K562 (cell line): ENCODE measurements around the gene SEMA3A. TPM values are rescaled to one million over a fixed set of nuclear protein-coding genes. Genes with fewer than 3 reads are reported as not detected.

ENCODE experiments used
- ATAC-seq: fragments of 200-7000 bp; cut with Tn5 transposase; 3 replicates; pipeline ENCODE4 v1.9.1; 2020; ENCODE audit warnings: moderate library complexity
- BruUV-seq: library from RNA; stranded (reverse); fragments of 400-500 nt; replicated peaks from 2 replicates; lab custom pipeline; 2021; lab: Mats Ljungman, UMichigan
- CTCF ChIA-PET: fragments of 300-600 bp; formaldehyde crosslinking; extraction: SDS; loops from one replicate; lab custom pipeline; 2021; ENCODE audit warnings: low intra/inter-chr PET ratio; lab: Yijun Ruan, JAX
- POLR2A ChIA-PET: fragments of 300-600, 350-650 bp; sonication (Branson Sonifier 250); formaldehyde crosslinking; extraction: SDS; loops from one replicate; lab custom pipeline; 2021; ENCODE audit warnings: antibody characterized with exemption, inconsistent platforms; lab: Yijun Ruan, JAX
- DNase-seq, 4 experiments: peaks; one replicate each; pipeline versions ENCODE4 v3.0.0 to v3.0.0-alpha.2; 2011 to 2018; ENCODE audit warnings: low spot score in 3 of 4, mixed read lengths in 3 of 4; ENCODE audit errors: extremely low read depth in 1 of 4
- FAIRE-seq: peaks from 2 replicates; lab custom pipeline; 2011; peaks lifted over from hg19 to GRCh38; lab: Jason Lieb, UNC
- H2AFZ ChIP-seq: 2 replicates; pipeline ENCODE4 v1.6.0; 2011; ENCODE audit warnings: low read depth, low read length, control low read depth, inconsistent platforms
- H3K27ac ChIP-seq: fragments of 200-600 bp; 3 replicates; pipeline ENCODE4 v1.8.0; 2011; ENCODE audit warnings: low read depth, mild to moderate bottlenecking, control low read depth, inconsistent platforms, low read length, moderate library complexity, mixed read lengths; ENCODE audit errors: extremely low read depth
- H3K27me3 ChIP-seq, 2 experiments: fragments of 300-600 bp in 1 of 2; 2 replicates in 1 of 2; 3 replicates in 1 of 2; pipeline versions ENCODE4 v1.6.0 to v1.8.0; 2011; ENCODE audit warnings: inconsistent platforms in 2 of 2, low read length in 2 of 2, mild to moderate bottlenecking in 1 of 2, mixed read lengths in 1 of 2, moderate library complexity in 1 of 2; ENCODE audit not compliant: control insufficient read depth in 2 of 2, insufficient read depth in 2 of 2
- H3K36me3 ChIP-seq: fragments of 300-600 bp; 3 replicates; pipeline ENCODE4 v1.8.0; 2011; ENCODE audit warnings: mild to moderate bottlenecking, low read length, inconsistent platforms; ENCODE audit not compliant: control insufficient read depth, insufficient read depth
- H3K4me1 ChIP-seq, 2 experiments: fragments of 200-600 bp in 1 of 2; replicated peaks in 1 of 2; 2 replicates in 1 of 2; 3 replicates in 1 of 2; pipeline versions ENCODE4 v1.5.1 to v1.8.0; 2011; ENCODE audit warnings: inconsistent platforms in 2 of 2, low read length in 2 of 2, mild to moderate bottlenecking in 1 of 2, mixed read lengths in 1 of 2, moderate library complexity in 1 of 2; ENCODE audit not compliant: control insufficient read depth in 2 of 2, insufficient read depth in 2 of 2
- H3K4me2 ChIP-seq: 2 replicates; pipeline ENCODE4 v1.6.1; 2011; ENCODE audit warnings: low read length, control low read depth, inconsistent platforms, mixed read lengths; ENCODE audit not compliant: insufficient read depth
- H3K4me3 ChIP-seq: fragments of 200-600 bp; sonication (generic), shearing (Covaris generic); 2 replicates; pipeline ENCODE4 v1.5.1; 2016; ENCODE audit warnings: control low read depth, inconsistent platforms
- H3K79me2 ChIP-seq: fragments of 200-600 bp; 3 replicates; pipeline ENCODE4 v1.8.0; 2011; ENCODE audit warnings: low read length, inconsistent platforms; ENCODE audit not compliant: control insufficient read depth, insufficient read depth
- H3K9ac ChIP-seq, 2 experiments: 2 replicates each; pipeline versions ENCODE4 v1.6.0 to v1.6.1; 2011; ENCODE audit warnings: low read depth in 2 of 2, low read length in 2 of 2, control low read depth in 1 of 2, inconsistent platforms in 1 of 2, mild to moderate bottlenecking in 1 of 2, mixed read lengths in 1 of 2; ENCODE audit not compliant: insufficient read depth in 1 of 2
- H3K9me1 ChIP-seq: one replicate; pipeline ENCODE4 v1.6.0; 2011; ENCODE audit warnings: inconsistent platforms, mild to moderate bottlenecking, low read length, moderate library complexity; ENCODE audit not compliant: control insufficient read depth, insufficient read depth
- H3K9me3 ChIP-seq: replicated peaks from 2 replicates; pipeline ENCODE4 v1.5.1; 2011; ENCODE audit warnings: low read depth, low read length, inconsistent platforms; ENCODE audit not compliant: control insufficient read depth, insufficient read depth
- H4K20me1 ChIP-seq: replicated peaks from 2 replicates; pipeline ENCODE4 v1.6.1; 2011; ENCODE audit warnings: low read length, inconsistent platforms, mixed read lengths; ENCODE audit not compliant: control insufficient read depth, insufficient read depth
- CEBPB ChIP-seq: fragments of 450-650 bp; IDR thresholded peaks from 2 replicates; pipeline ENCODE4 v1.6.1; 2016; ENCODE audit warnings: missing genetic modification characterization, missing compliant biosample characterization
- WGBS: fragments of 100-300 bp; shearing (Covaris generic); methylation state at CpG from one replicate; pipeline ENCODE4 v1.1.6; 2016; ENCODE audit warnings: low coverage, mixed read lengths; ENCODE audit not compliant: insufficient coverage; ENCODE audit errors: missing lambda C conversion rate; 5-methylcytosine and 5-hydroxymethylcytosine counted together
- in situ Hi-C: fragments of 300-500 bp; cut with MboI; formaldehyde crosslinking; loops from 4 replicates; pipeline ENCODE4 v1.15.0; 2018; ENCODE audit warnings: inconsistent platforms, mixed read lengths
- intact Hi-C: fragments of 100-400 bp; cut with micrococcal nuclease; formaldehyde crosslinking; loops from 2 replicates; pipeline ENCODE4 v1.14.2; 2022
- polyA plus RNA-seq, 8 experiments: library from polyadenylated mRNA; depleted of rRNA in 4 of 8; stranded (reverse) in 5 of 8; unstranded in 3 of 8; fragments of >200 nt; fragmentation: Nextera tagmentation in 2 of 8; fragmentation: Illumina TruSeq in 1 of 8; extraction: Ambion mirVana in 2 of 8; extraction: Trizol in 1 of 8; gene quantifications; 2 replicates each; pipeline versions ENCODE4 v1.2.1 to v1.2.3, GENCODE V29; 2011 to 2014; ENCODE audit warnings: inconsistent platforms in 1 of 8, missing spikeins in 1 of 8
- total RNA-seq, 7 experiments: library from RNA; depleted of rRNA in 6 of 7; stranded (reverse); fragments of >200 nt in 6 of 7; fragmentation: Illumina TruSeq in 2 of 7; extraction: Trizol in 2 of 7; gene quantifications; 2 replicates each; pipeline versions ENCODE4 v1.2.1 to v1.2.3, GENCODE V29; 2011 to 2021; ENCODE audit warnings: low replicate concordance in 1 of 7
- TF ChIP-seq, protein P1 (sequence below): sonication (generic); formaldehyde crosslinking; IDR thresholded peaks from 2 replicates; pipeline ENCODE4 v1.8.0; 2022; ENCODE audit warnings: mild to moderate bottlenecking, low read depth, missing genetic modification reagents
- TF ChIP-seq, protein P2 (sequence below): sonication (generic); formaldehyde crosslinking; IDR thresholded peaks from 2 replicates; pipeline ENCODE4 v1.8.0; 2023; ENCODE audit warnings: mild to moderate bottlenecking, missing genetic modification reagents

Gene SEMA3A
- total and polyA plus RNA-seq, 9 of the 15 experiments (the other 6 are each of a cell fraction or from before 2014, with no cell fraction given), result 0.36 to 3.0 (median 1.1) TPM

DNA sequence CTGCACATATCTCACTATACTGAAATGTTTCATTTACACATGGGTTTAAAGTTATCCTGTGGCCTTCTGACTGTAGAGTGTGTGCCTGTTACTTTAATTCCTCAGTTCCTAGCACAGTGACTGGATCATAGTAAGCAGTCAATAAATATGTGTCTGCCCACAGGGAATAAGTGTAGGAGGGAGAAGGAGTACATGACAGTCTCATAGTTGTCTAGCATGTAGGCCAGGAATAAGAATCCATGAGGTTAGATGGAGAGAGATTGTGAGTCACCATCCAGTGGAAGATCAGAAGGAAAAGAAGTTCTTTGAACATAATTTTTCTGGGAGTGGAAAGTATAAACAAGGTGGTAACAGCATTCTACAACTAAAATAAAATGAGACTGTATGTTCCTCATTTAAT is 36.6 kb upstream of the SEMA3A start (continued):
- TF ChIP-seq, protein P1, sequence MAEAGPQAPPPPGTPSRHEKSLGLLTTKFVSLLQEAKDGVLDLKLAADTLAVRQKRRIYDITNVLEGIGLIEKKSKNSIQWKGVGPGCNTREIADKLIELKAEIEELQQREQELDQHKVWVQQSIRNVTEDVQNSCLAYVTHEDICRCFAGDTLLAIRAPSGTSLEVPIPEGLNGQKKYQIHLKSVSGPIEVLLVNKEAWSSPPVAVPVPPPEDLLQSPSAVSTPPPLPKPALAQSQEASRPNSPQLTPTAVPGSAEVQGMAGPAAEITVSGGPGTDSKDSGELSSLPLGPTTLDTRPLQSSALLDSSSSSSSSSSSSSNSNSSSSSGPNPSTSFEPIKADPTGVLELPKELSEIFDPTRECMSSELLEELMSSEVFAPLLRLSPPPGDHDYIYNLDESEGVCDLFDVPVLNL, result no peak
- TF ChIP-seq, all 486 proteins: peak for 0

DNA sequence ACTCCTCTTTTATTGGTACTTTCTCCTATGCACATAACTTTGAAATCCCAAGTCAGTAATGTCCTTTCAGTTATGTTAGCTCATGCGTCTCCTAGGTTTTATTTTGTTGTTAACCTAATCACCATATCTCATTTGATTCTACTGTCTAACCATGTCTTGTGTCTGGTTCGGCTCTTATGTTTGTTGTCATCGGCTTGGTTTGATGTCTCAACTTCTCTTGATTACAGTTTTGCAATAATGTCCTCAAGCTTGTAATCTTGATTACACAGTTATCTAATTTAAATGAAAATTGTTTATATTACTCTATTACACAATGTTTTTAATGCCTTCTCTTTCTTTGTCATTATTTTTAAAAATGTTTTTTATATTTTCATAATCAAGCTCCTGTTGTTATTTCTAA is 35.9 kb upstream of the SEMA3A start:
- Histone ChIP-seq H3K4me3 (no peak overlapping the region), H3K4me1 (no peaks in the 10 kb centered on the region), H2AFZ (no peak overlapping the region), H3K27me3 (no peaks in the 10 kb centered on the region), H3K9me1 (no peaks in the 10 kb centered on the region), H3K9ac (no peak overlapping the region), H3K27ac (no peak overlapping the region), H3K9me3 (no peaks in the 10 kb centered on the region), H3K4me2 (no peak overlapping the region), H3K79me2 (no peaks in the 10 kb centered on the region), H3K36me3 (no peaks in the 10 kb centered on the region), H4K20me1 (no peaks in the 10 kb centered on the region)
- ChIA-PET POLR2A (no interaction called here), CTCF (no interaction called here)
- 1% methylated on average over 3 of the region's 3 CpGs for WGBS
- intact Hi-C loops (no loop called here), in situ Hi-C loops (no loop called here)
- DNase-seq (no peak), FAIRE-seq (no peak), ATAC-seq (no peak)
- 0 out of 2 replicates have a peak, but pooled peaks have one; percentile 24 for TF ChIP-seq CEBPB
- TF ChIP-seq, protein P2, sequence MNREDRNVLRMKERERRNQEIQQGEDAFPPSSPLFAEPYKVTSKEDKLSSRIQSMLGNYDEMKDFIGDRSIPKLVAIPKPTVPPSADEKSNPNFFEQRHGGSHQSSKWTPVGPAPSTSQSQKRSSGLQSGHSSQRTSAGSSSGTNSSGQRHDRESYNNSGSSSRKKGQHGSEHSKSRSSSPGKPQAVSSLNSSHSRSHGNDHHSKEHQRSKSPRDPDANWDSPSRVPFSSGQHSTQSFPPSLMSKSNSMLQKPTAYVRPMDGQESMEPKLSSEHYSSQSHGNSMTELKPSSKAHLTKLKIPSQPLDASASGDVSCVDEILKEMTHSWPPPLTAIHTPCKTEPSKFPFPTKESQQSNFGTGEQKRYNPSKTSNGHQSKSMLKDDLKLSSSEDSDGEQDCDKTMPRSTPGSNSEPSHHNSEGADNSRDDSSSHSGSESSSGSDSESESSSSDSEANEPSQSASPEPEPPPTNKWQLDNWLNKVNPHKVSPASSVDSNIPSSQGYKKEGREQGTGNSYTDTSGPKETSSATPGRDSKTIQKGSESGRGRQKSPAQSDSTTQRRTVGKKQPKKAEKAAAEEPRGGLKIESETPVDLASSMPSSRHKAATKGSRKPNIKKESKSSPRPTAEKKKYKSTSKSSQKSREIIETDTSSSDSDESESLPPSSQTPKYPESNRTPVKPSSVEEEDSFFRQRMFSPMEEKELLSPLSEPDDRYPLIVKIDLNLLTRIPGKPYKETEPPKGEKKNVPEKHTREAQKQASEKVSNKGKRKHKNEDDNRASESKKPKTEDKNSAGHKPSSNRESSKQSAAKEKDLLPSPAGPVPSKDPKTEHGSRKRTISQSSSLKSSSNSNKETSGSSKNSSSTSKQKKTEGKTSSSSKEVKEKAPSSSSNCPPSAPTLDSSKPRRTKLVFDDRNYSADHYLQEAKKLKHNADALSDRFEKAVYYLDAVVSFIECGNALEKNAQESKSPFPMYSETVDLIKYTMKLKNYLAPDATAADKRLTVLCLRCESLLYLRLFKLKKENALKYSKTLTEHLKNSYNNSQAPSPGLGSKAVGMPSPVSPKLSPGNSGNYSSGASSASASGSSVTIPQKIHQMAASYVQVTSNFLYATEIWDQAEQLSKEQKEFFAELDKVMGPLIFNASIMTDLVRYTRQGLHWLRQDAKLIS (CRISPR knock-in tag), result no peak
- BruUV-seq, result no TSS peak
